ENCODE measurements around the gene ZP4.

ZP4 gene

GRCh38 chr1:237910834-237911233 is 20.1 kb upstream of the ZP4 start (continued):
- TF ChIP-seq BACH2 (CRISPR knock-in tag; IDR thresholded peaks at IDR 0.05; ENCODE audit: borderline replicate concordance) (no peak), ESRRG (CRISPR knock-in tag; IDR thresholded peaks at IDR 0.05) (no peak)

- no peak for TF ChIP-seq PPARA (CRISPR knock-in tag; IDR thresholded peaks at IDR 0.05; ENCODE audit: borderline replicate concordance)
- no peak for TF ChIP-seq TOX (CRISPR knock-in tag; IDR thresholded peaks at IDR 0.05; ENCODE audit: borderline replicate concordance)
- TF ChIP-seq, protein P1, sequence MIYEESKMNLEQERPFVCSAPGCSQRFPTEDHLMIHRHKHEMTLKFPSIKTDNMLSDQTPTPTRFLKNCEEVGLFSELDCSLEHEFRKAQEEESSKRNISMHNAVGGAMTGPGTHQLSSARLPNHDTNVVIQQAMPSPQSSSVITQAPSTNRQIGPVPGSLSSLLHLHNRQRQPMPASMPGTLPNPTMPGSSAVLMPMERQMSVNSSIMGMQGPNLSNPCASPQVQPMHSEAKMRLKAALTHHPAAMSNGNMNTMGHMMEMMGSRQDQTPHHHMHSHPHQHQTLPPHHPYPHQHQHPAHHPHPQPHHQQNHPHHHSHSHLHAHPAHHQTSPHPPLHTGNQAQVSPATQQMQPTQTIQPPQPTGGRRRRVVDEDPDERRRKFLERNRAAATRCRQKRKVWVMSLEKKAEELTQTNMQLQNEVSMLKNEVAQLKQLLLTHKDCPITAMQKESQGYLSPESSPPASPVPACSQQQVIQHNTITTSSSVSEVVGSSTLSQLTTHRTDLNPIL (CRISPR knock-in tag; IDR thresholded peaks at IDR 0.05; ENCODE audit: low read depth) = no peak
- no peak for TF ChIP-seq ZNF70 (CRISPR knock-in tag; IDR thresholded peaks at IDR 0.05)
- TF ChIP-seq OSR1 (CRISPR knock-in tag; IDR thresholded peaks at IDR 0.05) = no peak
These were observed 13.2 kb upstream of the ZP4 start for GRCh38 chr1:237903961-237904360.

DNA sequence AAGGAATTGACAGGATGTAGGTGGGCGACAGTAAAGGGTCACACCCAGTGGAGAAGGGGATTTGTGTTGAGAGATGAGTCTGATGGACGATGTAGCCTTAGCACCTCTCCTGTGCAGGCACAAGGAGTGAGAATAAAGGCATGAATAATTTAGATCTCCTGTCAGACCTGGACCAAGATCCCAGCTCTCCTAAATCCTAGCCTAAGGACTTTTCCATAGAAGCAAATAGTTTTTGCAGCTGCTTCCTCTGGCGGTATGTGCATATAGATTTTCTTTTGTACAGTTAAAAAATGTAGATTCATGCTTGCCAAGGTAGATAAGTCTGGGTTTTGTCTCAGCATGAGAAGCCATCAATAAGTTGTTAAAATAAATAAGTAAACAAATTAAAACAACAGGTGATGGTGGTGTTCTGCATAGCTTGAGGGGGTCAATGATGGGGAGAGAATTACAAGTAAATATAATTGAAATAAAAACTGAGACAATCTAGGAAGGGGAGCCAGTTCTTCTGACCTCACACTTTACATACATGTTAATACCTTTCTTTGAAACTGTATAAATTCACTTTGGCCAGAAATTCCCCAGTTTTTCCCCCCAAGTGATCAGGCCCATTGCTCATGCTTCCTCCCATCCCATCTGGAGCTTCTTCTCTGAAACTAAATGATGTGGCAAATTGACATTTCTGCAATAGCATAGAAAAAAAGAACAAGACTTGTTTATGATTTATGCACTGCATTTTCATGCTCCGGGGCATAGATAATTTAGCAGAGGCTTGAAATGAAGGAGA is 12.4 kb upstream of the ZP4 start:
- ATAC-seq = no peak
- TF ChIP-seq ESRRG (CRISPR knock-in tag; IDR thresholded peaks at IDR 0.05) (no peak), TOX (CRISPR knock-in tag; IDR thresholded peaks at IDR 0.05; ENCODE audit: borderline replicate concordance) (no peak), ZNF565 (CRISPR knock-in tag; conservative IDR thresholded peaks at IDR 0.05; ENCODE audit: low read depth) (no peak), ZNF8 (CRISPR knock-in tag; IDR thresholded peaks at IDR 0.05) (no peak), GLIS3 (CRISPR knock-in tag; IDR thresholded peaks at IDR 0.05) (no peak), RARB (CRISPR knock-in tag; IDR thresholded peaks at IDR 0.05) (no peak), ZNF70 (CRISPR knock-in tag; IDR thresholded peaks at IDR 0.05) (no peak), CSDC2 (CRISPR knock-in tag; IDR thresholded peaks at IDR 0.05) (no peak), TSHZ2 (CRISPR knock-in tag; IDR thresholded peaks at IDR 0.05) (no peak), OSR1 (CRISPR knock-in tag; IDR thresholded peaks at IDR 0.05) (no peak), CSRNP3 (CRISPR knock-in tag; IDR thresholded peaks at IDR 0.05) (no peak), ZFP30 (CRISPR knock-in tag; IDR thresholded peaks at IDR 0.05) (no peak), ARNTL (CRISPR knock-in tag; IDR thresholded peaks at IDR 0.05; ENCODE audit: borderline replicate concordance, low read depth) (no peak), BACH2 (CRISPR knock-in tag; IDR thresholded peaks at IDR 0.05; ENCODE audit: borderline replicate concordance) (no peak)
- TF ChIP-seq, protein P1 (CRISPR knock-in tag; IDR thresholded peaks at IDR 0.05; ENCODE audit: low read depth) = no peak

More at GRCh38 chr1:237903961-237904360, 13.2 kb upstream of the ZP4 start:
- no peak for ATAC-seq

- ATAC-seq = peak; percentile 99
- TF ChIP-seq CSDC2 (CRISPR knock-in tag; IDR thresholded peaks at IDR 0.05) (no peak), ZC3H10 (CRISPR knock-in tag; IDR thresholded peaks at IDR 0.05) (no peak), GLIS3 (CRISPR knock-in tag; IDR thresholded peaks at IDR 0.05) (no peak), TOX (CRISPR knock-in tag; IDR thresholded peaks at IDR 0.05; ENCODE audit: borderline replicate concordance) (no peak), RARB (CRISPR knock-in tag; IDR thresholded peaks at IDR 0.05) (no peak), ISL1 (CRISPR knock-in tag; IDR thresholded peaks at IDR 0.05) (no peak), CSRNP3 (CRISPR knock-in tag; IDR thresholded peaks at IDR 0.05) (no peak), ZNF70 (CRISPR knock-in tag; IDR thresholded peaks at IDR 0.05) (no peak), OSR1 (CRISPR knock-in tag; IDR thresholded peaks at IDR 0.05) (no peak), TSHZ2 (CRISPR knock-in tag; IDR thresholded peaks at IDR 0.05) (no peak)
- TF ChIP-seq, protein P2, sequence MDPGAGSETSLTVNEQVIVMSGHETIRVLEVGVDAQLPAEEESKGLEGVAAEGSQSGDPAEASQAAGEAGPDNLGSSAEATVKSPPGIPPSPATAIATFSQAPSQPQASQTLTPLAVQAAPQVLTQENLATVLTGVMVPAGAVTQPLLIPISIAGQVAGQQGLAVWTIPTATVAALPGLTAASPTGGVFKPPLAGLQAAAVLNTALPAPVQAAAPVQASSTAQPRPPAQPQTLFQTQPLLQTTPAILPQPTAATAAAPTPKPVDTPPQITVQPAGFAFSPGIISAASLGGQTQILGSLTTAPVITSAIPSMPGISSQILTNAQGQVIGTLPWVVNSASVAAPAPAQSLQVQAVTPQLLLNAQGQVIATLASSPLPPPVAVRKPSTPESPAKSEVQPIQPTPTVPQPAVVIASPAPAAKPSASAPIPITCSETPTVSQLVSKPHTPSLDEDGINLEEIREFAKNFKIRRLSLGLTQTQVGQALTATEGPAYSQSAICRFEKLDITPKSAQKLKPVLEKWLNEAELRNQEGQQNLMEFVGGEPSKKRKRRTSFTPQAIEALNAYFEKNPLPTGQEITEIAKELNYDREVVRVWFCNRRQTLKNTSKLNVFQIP (CRISPR knock-in tag; IDR thresholded peaks at IDR 0.05; ENCODE audit: borderline replicate concordance, low read depth) = no peak
These were observed 10.7 kb upstream of the ZP4 start for GRCh38 chr1:237901299-237901934.
